Measurements from ENCODE around the gene PRM2.

- TF ChIP-seq CTCF (IDR thresholded peaks at IDR 0.05) (no peak), ZFX (IDR thresholded peaks at IDR 0.05; ENCODE audit: borderline replicate concordance) (no peak)
These were observed 41.2 kb downstream of the PRM2 start for GRCh38 chr16:11234884-11235702.

Measured in 22Rv1 (cell line).